Stomach (tissue), 4 donors: Measurements from ENCODE around the gene NPBWR2.

Source experiments
- CTCF ChIP-seq, 7 experiments: fragments of 450-650 bp in 4 of 7; fragments of 200-600 bp in 3 of 7; sonication (generic) in 3 of 7; IDR thresholded peaks; one replicate each; pipeline ENCODE4 v1.5.1; 2016 to 2019; ENCODE audit warnings: antibody characterized with exemption in 7 of 7, control low read depth in 2 of 7, mild to moderate bottlenecking in 1 of 7
- POLR2AphosphoS5 ChIP-seq, 3 donors: sonication (generic); formaldehyde crosslinking; IDR thresholded peaks; one replicate each; pipeline ENCODE4 v1.6.1; 2016; ENCODE audit warnings: antibody characterized with exemption in 3 of 3

GRCh38 chr20:64153410-64153809 is 46.0 kb upstream of the NPBWR2 start:
- no peak for TF ChIP-seq POLR2AphosphoS5 (IDR thresholded peaks at IDR 0.05)
- no peak for TF ChIP-seq CTCF (IDR thresholded peaks at IDR 0.05)
